CD8-positive, alpha-beta memory T cell (primary cell): ENCODE data around the gene ADI1. TPM values are rescaled to one million over a fixed set of nuclear protein-coding genes. Genes with fewer than 3 reads are reported as not detected.

ENCODE experiments used
- CTCF ChIA-PET: fragments of 350-600 bp; sonication (Branson Sonifier 250); formaldehyde crosslinking; loops from one replicate; lab custom pipeline; 2021; ENCODE audit warnings: antibody characterized with exemption; lab: Charles Lee
- POLR2A ChIA-PET: fragments of 350-600 bp; sonication (Branson Sonifier 250); formaldehyde crosslinking; loops from one replicate; lab custom pipeline; 2021; ENCODE audit warnings: antibody characterized with exemption; lab: Charles Lee
- DNase-seq, 5 donors: peaks; one replicate each; pipeline versions ENCODE4 v3.0.0 to v3.0.0-alpha.2; 2020 to 2022; ENCODE audit warnings: mixed read lengths in 1 of 5
- H3K27ac ChIP-seq: one replicate; pipeline ENCODE4 v1.7.0; 2013; ENCODE audit warnings: low read depth, mild to moderate bottlenecking, low read length, moderate library complexity
- H3K27me3 ChIP-seq: 2 replicates; pipeline ENCODE4 v1.7.0; 2013; ENCODE audit warnings: low read length, mild to moderate bottlenecking; ENCODE audit not compliant: insufficient read depth, poor library complexity, severe bottlenecking
- H3K36me3 ChIP-seq: 2 replicates; pipeline ENCODE4 v1.7.0; 2013; ENCODE audit warnings: mild to moderate bottlenecking, low read length, moderate library complexity; ENCODE audit not compliant: insufficient read depth
- H3K4me1 ChIP-seq: 2 replicates; pipeline ENCODE4 v1.7.0; 2013; ENCODE audit warnings: mild to moderate bottlenecking, low read length, moderate library complexity; ENCODE audit not compliant: insufficient read depth
- H3K4me3 ChIP-seq: 2 replicates; pipeline ENCODE4 v1.7.0; 2013; ENCODE audit warnings: mild to moderate bottlenecking, low read length
- H3K9me3 ChIP-seq: 2 replicates; pipeline ENCODE4 v1.7.0; 2013; ENCODE audit warnings: mild to moderate bottlenecking, low read length
- H3K27ac Mint-ChIP-seq, 8 donors: one replicate each; pipeline ENCODE4 v1.8.0; 2020 to 2021; ENCODE audit warnings: mixed read lengths in 8 of 8, mild to moderate bottlenecking in 6 of 8, inconsistent platforms in 3 of 8, moderate library complexity in 3 of 8
- H3K27me3 Mint-ChIP-seq, 2 donors: one replicate each; pipeline ENCODE4 v1.8.0; 2020 to 2021; ENCODE audit warnings: mixed read lengths in 2 of 2, mild to moderate bottlenecking in 1 of 2, moderate library complexity in 1 of 2
- H3K36me3 Mint-ChIP-seq, 3 donors: one replicate each; pipeline ENCODE4 v1.8.0; 2020 to 2021; ENCODE audit warnings: mixed read lengths in 3 of 3, inconsistent platforms in 1 of 3, mild to moderate bottlenecking in 1 of 3
- H3K4me1 Mint-ChIP-seq, 3 donors: one replicate each; pipeline ENCODE4 v1.8.0; 2020 to 2021; ENCODE audit warnings: mixed read lengths in 3 of 3, inconsistent platforms in 1 of 3, mild to moderate bottlenecking in 1 of 3
- H3K4me3 Mint-ChIP-seq, 7 donors: one replicate each; pipeline ENCODE4 v1.8.0; 2020 to 2021; ENCODE audit warnings: mixed read lengths in 7 of 7, mild to moderate bottlenecking in 6 of 7, moderate library complexity in 4 of 7, inconsistent platforms in 2 of 7
- H3K9me3 Mint-ChIP-seq, 5 donors: one replicate each; pipeline ENCODE4 v1.8.0; 2020 to 2022; ENCODE audit warnings: mixed read lengths in 5 of 5, mild to moderate bottlenecking in 3 of 5, moderate library complexity in 2 of 5, inconsistent platforms in 1 of 5
- polyA plus RNA-seq: library from polyadenylated mRNA; unstranded; fragments of 300-500 nt; fragmentation: Illumina TruSeq; gene quantifications from one replicate; pipeline ENCODE4 v1.2.3, GENCODE V29; 2021
- total RNA-seq, 2 experiments: library from RNA; stranded (reverse); gene quantifications; one replicate each; pipeline ENCODE4 v1.2.3, GENCODE V29; 2021

ADI1 gene, protein sequence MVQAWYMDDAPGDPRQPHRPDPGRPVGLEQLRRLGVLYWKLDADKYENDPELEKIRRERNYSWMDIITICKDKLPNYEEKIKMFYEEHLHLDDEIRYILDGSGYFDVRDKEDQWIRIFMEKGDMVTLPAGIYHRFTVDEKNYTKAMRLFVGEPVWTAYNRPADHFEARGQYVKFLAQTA
- total RNA-seq: 10 to 100 TPM; 33.0 to 35.3 TPM
- 24.1 TPM for polyA plus RNA-seq

DNA sequence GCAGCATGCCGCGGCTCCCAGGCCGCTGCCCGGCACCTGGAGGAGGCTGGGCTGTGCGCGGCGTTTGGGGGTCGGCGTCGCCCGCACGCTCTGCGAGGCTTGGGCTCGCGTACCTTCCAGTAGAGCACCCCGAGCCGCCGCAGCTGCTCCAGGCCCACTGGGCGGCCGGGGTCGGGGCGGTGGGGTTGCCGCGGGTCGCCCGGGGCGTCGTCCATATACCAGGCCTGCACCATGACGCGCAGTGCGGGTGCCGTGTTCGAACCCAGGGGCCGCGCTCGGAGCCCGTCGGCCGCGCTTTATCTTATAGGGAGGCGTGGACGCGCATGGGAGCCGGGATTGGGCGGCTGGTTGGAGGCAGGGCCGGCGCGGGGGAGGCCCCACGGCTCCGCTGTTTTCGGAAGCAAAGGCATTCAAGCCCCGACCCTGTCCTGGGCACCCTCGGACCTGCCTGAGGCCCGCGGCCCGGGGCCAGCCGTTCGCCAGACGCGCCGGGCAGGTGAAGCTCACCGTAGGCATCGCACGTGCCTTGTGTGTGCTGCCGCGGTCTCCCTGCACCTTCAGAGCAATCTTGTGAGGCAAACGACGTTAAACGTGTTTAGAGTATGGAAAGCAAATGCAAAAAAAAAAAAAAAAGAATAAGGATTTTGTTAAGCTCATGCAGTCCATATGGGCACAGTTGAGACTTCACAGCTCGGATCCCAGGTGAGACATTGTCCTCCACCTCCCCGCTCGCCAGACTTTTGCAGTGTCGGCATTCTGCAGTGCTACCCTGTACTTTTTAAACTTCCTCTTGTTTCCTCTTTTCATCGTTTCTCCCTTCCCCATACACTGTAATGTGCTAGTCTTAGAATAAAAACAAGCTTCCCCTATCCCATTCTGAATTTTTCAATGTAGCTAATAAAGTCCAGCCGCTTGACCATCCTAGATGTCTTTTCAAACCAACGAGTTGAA, at the start of gene ADI1:
Gene ADI1, minus strand, starts transcription at position 277 of the 951 bp plus-strand sequence. Its CDS starts 44 bp downstream, at position 233.
- ChIA-PET POLR2A (interaction anchor here (0.6 to 2.6 kb wide), 7 partner anchors 38 to 161 kb away, joined by 3 to 32 read pairs (median 4); partner anchors contain the start of genes EIPR1, RNASEH1 and RPS7), CTCF (interaction anchor here (0.7 to 1.8 kb wide), 7 partner anchors 9 to 132 kb away, joined by 3 to 9 read pairs (median 3); partner anchors contain the start of gene RNASEH1)
- Histone ChIP-seq H3K27ac (peak within 1 kb of the TSS; percentile 93), H3K36me3 (no peaks in the 10 kb centered on the region), H3K4me1 (peaks cover 26% of the 10 kb centered on the region), H3K9me3 (no peaks in the 10 kb centered on the region), H3K27me3 (no peaks in the 10 kb centered on the region), H3K4me3 (peak within 1 kb of the TSS; percentile 80)
- peaks cover 0 to 11% of the 10 kb centered on the region in 2 donors for H3K27me3 Mint-ChIP-seq
- peak within 1 kb of the TSS; percentile 84 to 95 (median 91) for H3K4me3 Mint-ChIP-seq
- H3K4me1 Mint-ChIP-seq: peaks cover 30 to 37% (median 33%) of the 10 kb centered on the region in 3 donors
- peak within 1 kb of the TSS; percentile 91 to 97 (median 94) for H3K27ac Mint-ChIP-seq
- peaks cover 2 to 12% (median 6%) of the 10 kb centered on the region in 3 donors for H3K36me3 Mint-ChIP-seq
- peak; percentile 63 to 84 (median 75) for DNase-seq
- H3K9me3 Mint-ChIP-seq: peaks cover 5 to 12% (median 8%) of the 10 kb centered on the region in 5 donors

DNA sequence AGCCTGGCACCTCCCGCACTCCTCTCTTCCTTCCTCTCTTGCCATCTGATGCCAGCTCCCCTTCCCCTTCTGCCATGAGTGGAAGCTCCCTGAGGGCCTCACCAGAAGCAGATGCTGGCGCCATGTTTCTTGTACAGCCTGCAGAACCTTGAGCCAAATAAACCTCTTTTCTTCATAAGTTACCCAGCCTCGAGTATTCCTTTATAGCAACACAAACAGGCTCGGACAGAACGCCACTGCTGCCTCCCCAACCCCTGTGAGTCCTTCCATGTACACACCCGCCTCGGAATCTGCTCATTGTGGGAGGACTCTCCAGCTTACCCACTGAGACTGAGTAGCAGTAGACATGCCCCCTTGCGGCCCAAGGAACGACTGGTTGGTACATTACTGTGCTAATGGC, 47.5 kb upstream of the ADI1 start:
- no peak overlapping the region for H3K4me3 ChIP-seq
- H3K27me3 Mint-ChIP-seq: no peaks in the 10 kb centered on the region

DNA sequence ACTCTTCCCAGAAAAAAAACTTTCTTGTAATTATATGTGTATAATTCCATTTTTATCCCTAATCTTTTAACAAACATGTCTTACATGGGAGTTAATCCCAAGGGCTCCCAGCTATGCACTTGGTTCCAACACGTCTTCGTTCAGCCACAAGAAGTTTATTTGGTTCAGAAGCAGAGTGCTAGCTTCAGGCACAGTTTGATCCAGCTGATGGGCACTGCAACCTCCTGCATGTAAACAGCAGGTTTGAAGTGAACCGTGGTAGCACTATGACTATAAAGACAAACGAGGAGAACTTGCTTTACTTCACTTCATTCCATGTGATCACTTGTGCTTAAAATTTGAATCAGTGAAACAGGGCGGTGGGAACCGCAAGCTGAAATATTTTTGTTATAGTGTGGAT, 45.8 kb upstream of the ADI1 start:
- Mint-ChIP-seq H3K27ac (peak overlapping the region in 1 of 8 donors; percentile 17), H3K4me3 (no peak overlapping the region), H3K4me1 (no peaks in the 10 kb centered on the region), H3K27me3 (no peaks in the 10 kb centered on the region), H3K36me3 (peaks cover 0 to 10% (median 3%) of the 10 kb centered on the region in 3 donors), H3K9me3 (no peaks in the 10 kb centered on the region)
- Histone ChIP-seq H3K4me3 (no peak overlapping the region), H3K27ac (no peak overlapping the region), H3K36me3 (no peaks in the 10 kb centered on the region), H3K4me1 (no peaks in the 10 kb centered on the region), H3K27me3 (no peaks in the 10 kb centered on the region), H3K9me3 (no peaks in the 10 kb centered on the region)
- POLR2A ChIA-PET: interaction anchor here (0.9 kb wide), 1 partner anchor 9 kb away, joined by 3 read pairs; no protein-coding TSS in a partner anchor
- CTCF ChIA-PET: interaction anchor here (1.5 kb wide), 1 partner anchor 46 kb away, joined by 4 read pairs; the partner anchor contains the start of gene ADI1
- no peak for DNase-seq

More for the DNA sequence above, 47.5 kb upstream of the ADI1 start:
- no peaks in the 10 kb centered on the region for H3K36me3 ChIP-seq
- POLR2A ChIA-PET: no interaction called here
- H3K9me3 ChIP-seq: no peaks in the 10 kb centered on the region
- H3K4me1 ChIP-seq: no peaks in the 10 kb centered on the region
- no peak for DNase-seq
- CTCF ChIA-PET: no interaction called here
- Mint-ChIP-seq H3K4me3 (peak overlapping the region in 1 of 7 donors; percentile 34), H3K27ac (peak overlapping the region in 1 of 8 donors; percentile 48), H3K36me3 (peaks cover 0 to 4% (median 3%) of the 10 kb centered on the region in 3 donors), H3K4me1 (no peaks in the 10 kb centered on the region), H3K9me3 (no peaks in the 10 kb centered on the region)
- no peaks in the 10 kb centered on the region for H3K27me3 ChIP-seq
- no peak overlapping the region for H3K27ac ChIP-seq

DNA sequence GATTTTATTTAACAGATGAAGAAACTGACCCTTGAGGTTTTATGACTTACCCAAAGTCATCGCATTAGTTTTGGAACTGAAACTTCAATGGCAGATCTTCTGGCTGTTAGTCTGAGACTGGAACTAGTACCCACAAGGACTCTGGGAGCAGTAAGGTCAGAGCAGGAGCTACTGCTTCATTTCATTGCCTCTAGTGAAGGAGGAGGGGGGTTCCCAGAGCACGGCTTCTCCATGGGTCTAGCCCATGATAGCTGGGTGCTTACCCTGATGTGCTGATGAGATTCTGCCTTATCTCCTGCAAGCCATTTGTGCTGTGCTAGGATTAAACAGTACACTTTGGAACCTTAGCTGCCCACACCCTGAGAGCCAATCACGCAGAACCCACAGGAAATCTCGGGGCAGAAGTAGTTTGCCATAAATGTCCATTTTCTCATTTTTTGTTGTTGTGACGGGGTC, 44.2 kb upstream of the ADI1 start:
- POLR2A ChIA-PET: no interaction called here
- Histone ChIP-seq H3K27ac (no peak overlapping the region), H3K4me1 (peaks cover 7% of the 10 kb centered on the region), H3K9me3 (no peaks in the 10 kb centered on the region), H3K4me3 (no peak overlapping the region), H3K27me3 (no peaks in the 10 kb centered on the region), H3K36me3 (no peaks in the 10 kb centered on the region)
- Mint-ChIP-seq H3K4me1 (peaks cover 3 to 8% (median 8%) of the 10 kb centered on the region in 3 donors), H3K27me3 (no peaks in the 10 kb centered on the region), H3K4me3 (no peak overlapping the region), H3K27ac (no peak overlapping the region), H3K36me3 (peaks cover 0 to 17% (median 6%) of the 10 kb centered on the region in 3 donors), H3K9me3 (no peaks in the 10 kb centered on the region)
- CTCF ChIA-PET: no interaction called here
- DNase-seq: no peak

- H3K36me3 ChIP-seq: peaks cover 26% of the 10 kb centered on the region
- ChIA-PET POLR2A (interaction anchor here (0.6 to 2.1 kb wide), 9 partner anchors 17 to 316 kb away, joined by 3 to 32 read pairs (median 8); partner anchors contain the start of genes ADI1, EIPR1, RPS7 and TRAPPC12), CTCF (interaction anchor here (0.6 to 3.1 kb wide), 8 partner anchors 12 to 180 kb away, joined by 3 to 25 read pairs (median 4); partner anchors contain the start of genes ADI1, RPS7 and TRAPPC12)
- H3K27me3 ChIP-seq: no peaks in the 10 kb centered on the region
- DNase-seq: peak; percentile 96 to 98 (median 97)
- H3K4me1 ChIP-seq: peaks cover 18% of the 10 kb centered on the region
- Mint-ChIP-seq H3K36me3 (peaks cover 0 to 63% (median 22%) of the 10 kb centered on the region in 3 donors), H3K27ac (peak within 1 kb of the TSS; percentile 94 to 99 (median 97)), H3K27me3 (no peaks in the 10 kb centered on the region), H3K9me3 (no peaks in the 10 kb centered on the region), H3K4me1 (peaks cover 15 to 44% (median 38%) of the 10 kb centered on the region in 3 donors), H3K4me3 (peak within 1 kb of the TSS; percentile 88 to 98 (median 91))
- H3K4me3 ChIP-seq: peak within 1 kb of the TSS; percentile 49
- H3K9me3 ChIP-seq: no peaks in the 10 kb centered on the region
- peak within 1 kb of the TSS; percentile 96 for H3K27ac ChIP-seq
Observed at GRCh38 chr2:3558205-3559014, 39.1 kb upstream of the ADI1 start, which contains the start of gene RNASEH1. Gene RNASEH1 (minus strand): TSS chr2:3558333. CDS start chr2:3558260, 73 bp downstream.

- Histone ChIP-seq H3K27ac (peak overlapping the region; percentile 96), H3K36me3 (peaks cover 26% of the 10 kb centered on the region), H3K4me3 (peak overlapping the region; percentile 49), H3K4me1 (peaks cover 18% of the 10 kb centered on the region), H3K27me3 (no peaks in the 10 kb centered on the region), H3K9me3 (no peaks in the 10 kb centered on the region)
- peaks cover 0 to 65% (median 22%) of the 10 kb centered on the region in 3 donors for H3K36me3 Mint-ChIP-seq
- ChIA-PET CTCF (interaction anchor here (0.8 to 3.1 kb wide), 8 partner anchors 17 to 179 kb away, joined by 3 to 25 read pairs (median 4); partner anchors contain the start of genes ADI1, RPS7 and TRAPPC12), POLR2A (interaction anchor here (0.7 to 2.1 kb wide), 9 partner anchors 17 to 315 kb away, joined by 3 to 32 read pairs (median 8); partner anchors contain the start of genes ADI1, EIPR1, RPS7 and TRAPPC12)
- peak overlapping the region; percentile 94 to 99 (median 97) for H3K27ac Mint-ChIP-seq
- H3K27me3 Mint-ChIP-seq: no peaks in the 10 kb centered on the region
- H3K9me3 Mint-ChIP-seq: no peaks in the 10 kb centered on the region
- H3K4me3 Mint-ChIP-seq: peak overlapping the region; percentile 88 to 98 (median 91)
- peaks cover 16 to 44% (median 38%) of the 10 kb centered on the region in 3 donors for H3K4me1 Mint-ChIP-seq
- peak in 1 of 5 donors; percentile 8 for DNase-seq
Observed at GRCh38 chr2:3557639-3558204, 38.4 kb upstream of the ADI1 start.
